HepG2 (cell line): ENCODE results near the gene ELFN1.

Source experiments
- CTCF ChIP-seq: sonication (generic); formaldehyde crosslinking; IDR thresholded peaks from 2 replicates; pipeline ENCODE4 v1.5.0; 2020; ENCODE audit warnings: mild to moderate bottlenecking, missing genetic modification reagents, moderate library complexity
- DBP ChIP-seq: sonication (generic); formaldehyde crosslinking; IDR thresholded peaks from 2 replicates; pipeline ENCODE4 v1.4.0; 2020; ENCODE audit warnings: missing genetic modification reagents; ENCODE audit errors: not compliant biosample characterization
- ESRRA ChIP-seq: sonication (generic); formaldehyde crosslinking; IDR thresholded peaks from 2 replicates; pipeline ENCODE4 v1.5.1; 2020; ENCODE audit warnings: mild to moderate bottlenecking, low read depth, missing genetic modification reagents
- FOXA1 ChIP-seq, 2 experiments: fragments of 450-650 bp in 1 of 2; sonication (generic) in 1 of 2; formaldehyde crosslinking in 1 of 2; IDR thresholded peaks; 2 replicates each; pipeline versions ENCODE4 v1.4.0 to v1.6.1; 2016 to 2020; ENCODE audit warnings: missing genetic modification reagents in 1 of 2
- HOMEZ ChIP-seq: IDR thresholded peaks from 2 replicates; pipeline ENCODE4 v1.6.1; 2016; ENCODE audit warnings: low read depth
- MAX ChIP-seq: IDR thresholded peaks from 2 replicates; pipeline ENCODE4 v1.6.1; 2012; ENCODE audit warnings: inconsistent platforms
- NONO ChIP-seq, 2 experiments: fragments of 450-650 bp in 1 of 2; sonication (generic) in 1 of 2; formaldehyde crosslinking in 1 of 2; IDR thresholded peaks in 1 of 2; conservative IDR thresholded peaks in 1 of 2; 2 replicates each; pipeline versions ENCODE4 v1.6.1 to v1.8.0; 2017 to 2022; ENCODE audit warnings: mild to moderate bottlenecking in 1 of 2, missing genetic modification reagents in 1 of 2, moderate library complexity in 1 of 2
- TGIF2 ChIP-seq: IDR thresholded peaks from 2 replicates; pipeline ENCODE4 v1.6.1; 2016; ENCODE audit warnings: control low read depth, missing compliant biosample characterization
- ZNF609 ChIP-seq: sonication (generic); formaldehyde crosslinking; IDR thresholded peaks from 2 replicates; pipeline ENCODE4 v1.4.0; 2020; ENCODE audit warnings: mild to moderate bottlenecking, missing genetic modification reagents, borderline replicate concordance
- ZSCAN25 ChIP-seq: sonication (generic); formaldehyde crosslinking; IDR thresholded peaks from 2 replicates; pipeline ENCODE4 v1.8.0; 2022; ENCODE audit warnings: mild to moderate bottlenecking, missing genetic modification reagents

GRCh38 chr7:1746491-1746975 is 76.5 kb downstream of the ELFN1 start:
- TF ChIP-seq HOMEZ (CRISPR knock-in tag) (no peak), CTCF (no peak), TGIF2 (no peak), ZSCAN25 (CRISPR knock-in tag) (no peak), ESRRA (CRISPR knock-in tag) (no peak), ZNF609 (no peak), MAX (no peak), NONO (IDR thresholded peaks at IDR 0.05) (no peak), NONO (CRISPR knock-in tag; conservative IDR thresholded peaks at IDR 0.05) (no peak), DBP (CRISPR knock-in tag) (no peak), FOXA1 (IDR thresholded peaks at IDR 0.05) (no peak), FOXA1 (CRISPR knock-in tag; IDR thresholded peaks at IDR 0.05) (no peak)
